Measurements from ENCODE around the gene NR1H3. TPM values are rescaled to one million over a fixed set of nuclear protein-coding genes. Genes with fewer than 3 reads are reported as not detected.
A peak's percentile ranks its signal among the peaks of the same experiment; 100 is the strongest.
"Not testable (repeated sequence)": the region's sequence is repeated elsewhere in the genome, so short reads cannot be mapped to it uniquely, and the experiment has no call there.

NR1H3 gene
- total RNA-seq, 1 donor from 2014 or later: 44.1 TPM

- Histone ChIP-seq H3K4me1 (no peaks in the 10 kb centered on the region), H3K4me3 (no peak overlapping the region), H3K27me3 (no peaks in the 10 kb centered on the region), H3K9me3 (no peaks in the 10 kb centered on the region), H3K36me3 (peaks cover 87% of the 10 kb centered on the region), H3K27ac (no peak overlapping the region)
- DNase-seq: no peak
- TF ChIP-seq CTCF (IDR thresholded peaks at IDR 0.05): no peak
- intact Hi-C loops (cut with DNase I): no loop called here
- no peak for ATAC-seq
Measured at GRCh38 chr11:47314992-47315391, 57.2 kb downstream of the NR1H3 start.

GRCh38 chr11:47316501-47316900 is 58.7 kb downstream of the NR1H3 start:
- DNase-seq; H3K9me3 ChIP-seq; H3K27me3 ChIP-seq; intact Hi-C loops (cut with DNase I); H3K27ac ChIP-seq; H3K4me1 ChIP-seq; H3K4me3 ChIP-seq; ATAC-seq: not testable (repeated sequence)
- H3K36me3 ChIP-seq: peaks cover 76% of the 10 kb centered on the region

- Histone ChIP-seq H3K27me3 (no peaks in the 10 kb centered on the region), H3K36me3 (peaks cover 68% of the 10 kb centered on the region), H3K4me3 (no peak overlapping the region), H3K9me3 (no peaks in the 10 kb centered on the region), H3K4me1 (no peaks in the 10 kb centered on the region), H3K27ac (no peak overlapping the region)
- no peak for DNase-seq
- no peak for TF ChIP-seq CTCF (IDR thresholded peaks at IDR 0.05)
- ATAC-seq: peak; percentile 26
- intact Hi-C loops (cut with DNase I): no loop called here
Measured at GRCh38 chr11:47317064-47317828, 59.5 kb downstream of the NR1H3 start.

GRCh38 chr11:47318166-47318565 is 60.4 kb downstream of the NR1H3 start:
- Histone ChIP-seq H3K36me3 (peaks cover 59% of the 10 kb centered on the region), H3K27ac (no peak overlapping the region), H3K27me3 (no peaks in the 10 kb centered on the region), H3K9me3 (no peaks in the 10 kb centered on the region), H3K4me3 (no peak overlapping the region), H3K4me1 (no peaks in the 10 kb centered on the region)
- DNase-seq (no peak), ATAC-seq (no peak)
- TF ChIP-seq CTCF (IDR thresholded peaks at IDR 0.05): no peak
- intact Hi-C loops (cut with DNase I): no loop called here

Other genes with a start within 250 kb of the NR1H3 start
- gene ARFGAP2, start 81.1 kb upstream of the NR1H3 start, total RNA-seq: 92.9 TPM
- 36.9 TPM for gene PACSIN3, start 71.6 kb upstream of the NR1H3 start, total RNA-seq
- 49.6 TPM for gene DDB2, start 43.0 kb upstream of the NR1H3 start, total RNA-seq
- gene ACP2, start 9.2 kb upstream of the NR1H3 start, total RNA-seq: 31.6 TPM
- 50.1 TPM for gene MADD, start 12.1 kb downstream of the NR1H3 start, total RNA-seq
- 0.96 TPM for gene MYBPC3, start 94.7 kb downstream of the NR1H3 start, total RNA-seq
- 168 TPM for gene SPI1, start 120.6 kb downstream of the NR1H3 start, total RNA-seq
- 62.0 TPM for gene SLC39A13, start 150.6 kb downstream of the NR1H3 start, total RNA-seq
- 79.4 TPM for gene PSMC3, start 168.4 kb downstream of the NR1H3 start, total RNA-seq
- gene RAPSN, start 191.1 kb downstream of the NR1H3 start, total RNA-seq: 0.64 TPM

Measured in upper lobe of right lung (tissue), 1 donor.